Sigmoid colon (tissue), 4 donors: ENCODE results near the gene OR2V2.

Experiments
- EP300 ChIP-seq, 4 donors: sonication (generic); formaldehyde crosslinking; IDR thresholded peaks; one replicate each; pipeline ENCODE4 v1.6.1; 2017; ENCODE audit warnings: antibody characterized with exemption in 4 of 4
- POLR2A ChIP-seq, 2 donors: fragments of 450-650 bp; IDR thresholded peaks; one replicate each; pipeline ENCODE4 v1.6.1; 2016; ENCODE audit warnings: antibody characterized with exemption in 2 of 2, mild to moderate bottlenecking in 2 of 2, moderate library complexity in 2 of 2
- POLR2AphosphoS5 ChIP-seq, 4 donors: sonication (generic); formaldehyde crosslinking; IDR thresholded peaks; one replicate each; pipeline ENCODE4 v1.6.1; 2017; ENCODE audit warnings: antibody characterized with exemption in 4 of 4
- TF ChIP-seq, protein P1 (sequence below), 4 experiments: fragments of 450-650 bp in 3 of 4; fragments of 200-600 bp in 1 of 4; IDR thresholded peaks; one replicate each; pipeline ENCODE4 v1.5.1; 2016 to 2019; ENCODE audit warnings: antibody characterized with exemption in 4 of 4, mild to moderate bottlenecking in 3 of 4, moderate library complexity in 2 of 4

- TF ChIP-seq, protein P1, sequence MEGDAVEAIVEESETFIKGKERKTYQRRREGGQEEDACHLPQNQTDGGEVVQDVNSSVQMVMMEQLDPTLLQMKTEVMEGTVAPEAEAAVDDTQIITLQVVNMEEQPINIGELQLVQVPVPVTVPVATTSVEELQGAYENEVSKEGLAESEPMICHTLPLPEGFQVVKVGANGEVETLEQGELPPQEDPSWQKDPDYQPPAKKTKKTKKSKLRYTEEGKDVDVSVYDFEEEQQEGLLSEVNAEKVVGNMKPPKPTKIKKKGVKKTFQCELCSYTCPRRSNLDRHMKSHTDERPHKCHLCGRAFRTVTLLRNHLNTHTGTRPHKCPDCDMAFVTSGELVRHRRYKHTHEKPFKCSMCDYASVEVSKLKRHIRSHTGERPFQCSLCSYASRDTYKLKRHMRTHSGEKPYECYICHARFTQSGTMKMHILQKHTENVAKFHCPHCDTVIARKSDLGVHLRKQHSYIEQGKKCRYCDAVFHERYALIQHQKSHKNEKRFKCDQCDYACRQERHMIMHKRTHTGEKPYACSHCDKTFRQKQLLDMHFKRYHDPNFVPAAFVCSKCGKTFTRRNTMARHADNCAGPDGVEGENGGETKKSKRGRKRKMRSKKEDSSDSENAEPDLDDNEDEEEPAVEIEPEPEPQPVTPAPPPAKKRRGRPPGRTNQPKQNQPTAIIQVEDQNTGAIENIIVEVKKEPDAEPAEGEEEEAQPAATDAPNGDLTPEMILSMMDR (IDR thresholded peaks at IDR 0.05) = no peak
- TF ChIP-seq POLR2A (IDR thresholded peaks at IDR 0.05) (no peak), POLR2AphosphoS5 (IDR thresholded peaks at IDR 0.05) (no peak), EP300 (IDR thresholded peaks at IDR 0.05) (no peak)
These were observed 25.6 kb downstream of the OR2V2 start for GRCh38 chr5:181173027-181173419.
